ENCODE data around the gene CORO1A.
"Not testable (repeated sequence)": the region's sequence is repeated elsewhere in the genome, so short reads cannot be mapped to it uniquely, and the experiment has no call there.

- not testable (repeated sequence) for TF ChIP-seq CTCF, EZH2 (IDR thresholded peaks at IDR 0.05)
Observed at GRCh38 chr16:30193098-30193497, 9.7 kb downstream of the CORO1A start.
